GM19324 (cell line): ENCODE measurements around the gene GNAI2.
"Not testable (repeated sequence)": the region's sequence is repeated elsewhere in the genome, so short reads cannot be mapped to it uniquely, and the experiment has no call there.

Experiments used
- ATAC-seq: cut with Tn5 transposase; IDR thresholded peaks from one replicate; pipeline ENCODE4 v1.9.1; 2021; ENCODE audit warnings: mild to moderate bottlenecking, moderate library complexity; ENCODE audit not compliant: unreplicated experiment, low FRiP score

GNAI2 gene

GRCh38 chr3:50221411-50222168 lies 14.4 kb upstream of the GNAI2 start:
- no peak for ATAC-seq

GRCh38 chr3:50222169-50222528 lies 13.9 kb upstream of the GNAI2 start:
- no peak for ATAC-seq

GRCh38 chr3:50224639-50225038 lies 11.4 kb upstream of the GNAI2 start:
- ATAC-seq, result no peak

- ATAC-seq, result peak; percentile 32
Observed at GRCh38 chr3:50226888-50227389, 9.1 kb upstream of the GNAI2 start.

GRCh38 chr3:50227390-50228183 lies 8.4 kb upstream of the GNAI2 start:
- peak; percentile 81 for ATAC-seq

- ATAC-seq, result not testable (repeated sequence)
Observed at GRCh38 chr3:50228184-50228763, 7.7 kb upstream of the GNAI2 start.

- no peak for ATAC-seq
Observed at GRCh38 chr3:50229490-50229889, 6.5 kb upstream of the GNAI2 start.

GRCh38 chr3:50230104-50230793 lies 5.8 kb upstream of the GNAI2 start:
- no peak for ATAC-seq

- no peak for ATAC-seq
Observed at GRCh38 chr3:50230794-50231125, 5.2 kb upstream of the GNAI2 start.

- ATAC-seq, result no peak
Observed at GRCh38 chr3:50231581-50231980, 4.4 kb upstream of the GNAI2 start.

- ATAC-seq, result no peak
Observed at GRCh38 chr3:50232303-50232702, 3.7 kb upstream of the GNAI2 start.

GRCh38 chr3:50233176-50233575 lies 2.8 kb upstream of the GNAI2 start:
- ATAC-seq, result no peak

- no peak for ATAC-seq
Observed at GRCh38 chr3:50236484-50237132, 604 bp downstream of the GNAI2 start.

- no peak for ATAC-seq
Observed at GRCh38 chr3:50237133-50237651, 1.2 kb downstream of the GNAI2 start.

- ATAC-seq, result peak; percentile 28
Observed at GRCh38 chr3:50237754-50238548, 1.9 kb downstream of the GNAI2 start.

GRCh38 chr3:50238549-50239026 lies 2.6 kb downstream of the GNAI2 start:
- no peak for ATAC-seq

- ATAC-seq, result no peak
Observed at GRCh38 chr3:50239649-50240048, 3.6 kb downstream of the GNAI2 start.

- no peak for ATAC-seq
Observed at GRCh38 chr3:50241163-50241562, 5.2 kb downstream of the GNAI2 start.

GRCh38 chr3:50241713-50242380 lies 5.8 kb downstream of the GNAI2 start:
- ATAC-seq, result no peak
